ENCODE measurements around the gene TOMM7. TPM values are rescaled to one million over a fixed set of nuclear protein-coding genes. Genes with fewer than 3 reads are reported as not detected.

Gene TOMM7
- total RNA-seq, 2 donors from 2014 or later = 335 to 356 TPM

DNA sequence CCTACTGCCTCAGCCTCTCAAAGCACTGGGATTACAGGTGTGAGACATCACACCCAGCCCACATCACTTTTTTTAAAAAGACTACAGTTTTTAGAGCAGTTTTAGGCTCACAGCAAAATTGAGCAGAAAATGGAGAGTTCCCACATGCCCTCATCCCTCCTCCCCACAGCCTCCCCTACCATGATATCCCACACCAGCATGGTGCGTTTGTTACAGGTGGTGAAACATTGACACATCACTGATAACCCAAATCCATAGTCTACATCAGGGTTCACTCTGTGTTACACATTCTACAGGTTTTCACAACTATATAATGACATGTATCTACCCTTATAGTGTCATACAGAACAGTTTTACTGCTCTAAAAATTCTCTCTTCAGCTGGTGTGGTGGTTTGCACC lies 24.3 kb upstream of the TOMM7 start:
- Histone ChIP-seq H3K27ac (ENCODE audit: low read depth, low read length) (no peak overlapping the region), H3K9ac (ENCODE audit: extremely low read depth, low read length, poor library complexity, severe bottlenecking) (no peak overlapping the region), H3K27me3 (ENCODE audit: control insufficient read depth, insufficient read depth, low read length, poor library complexity, severe bottlenecking) (no peaks in the 10 kb centered on the region), H3K4me1 (ENCODE audit: control insufficient read depth, insufficient read depth, low read length) (no peaks in the 10 kb centered on the region), H3K36me3 (ENCODE audit: control insufficient read depth, insufficient read depth, low read length) (no peaks in the 10 kb centered on the region), H3K4me3 (ENCODE audit: low read length) (no peak overlapping the region), H3K9me3 (ENCODE audit: control insufficient read depth, low read length) (no peaks in the 10 kb centered on the region)
- Mint-ChIP-seq H3K27ac (no peak overlapping the region), H3K27me3 (ENCODE audit: insufficient read depth) (peaks cover 9% of the 10 kb centered on the region), H3K9me3 (peaks cover 3% of the 10 kb centered on the region), H3K36me3 (ENCODE audit: low read depth) (no peaks in the 10 kb centered on the region), H3K4me3 (no peak overlapping the region), H3K4me1 (peaks cover 24% of the 10 kb centered on the region)
- no peak for TF ChIP-seq CTCF (conservative IDR thresholded peaks at IDR 0.05)
- no peak for DNase-seq
- WGBS, 2 experiments (ENCODE audit: insufficient coverage in 1 of 2, insufficient read length in 1 of 2) = 98% methylated on average over 1 of the region's 1 CpG; no CpG with 5 or more reads in 1 of the 2 experiments

GRCh38 chr7:22845221-22845834 lies 22.7 kb upstream of the TOMM7 start:
- Histone ChIP-seq H3K9me3 (ENCODE audit: control insufficient read depth, low read length) (no peaks in the 10 kb centered on the region), H3K4me1 (ENCODE audit: control insufficient read depth, insufficient read depth, low read length) (no peaks in the 10 kb centered on the region), H3K27me3 (ENCODE audit: control insufficient read depth, insufficient read depth, low read length, poor library complexity, severe bottlenecking) (no peaks in the 10 kb centered on the region), H3K36me3 (ENCODE audit: control insufficient read depth, insufficient read depth, low read length) (no peaks in the 10 kb centered on the region), H3K9ac (ENCODE audit: extremely low read depth, low read length, poor library complexity, severe bottlenecking) (no peak overlapping the region), H3K27ac (ENCODE audit: low read depth, low read length) (no peak overlapping the region), H3K4me3 (ENCODE audit: low read length) (no peak overlapping the region)
- no peaks in the 10 kb centered on the region for H3K36me3 Mint-ChIP-seq (ENCODE audit: low read depth)
- no peak overlapping the region for H3K27ac Mint-ChIP-seq
- 97 to 100% methylated on average over 4 of the region's 4 CpGs for WGBS, 2 experiments (ENCODE audit: insufficient coverage in 1 of 2, insufficient read length in 1 of 2)
- no peak for DNase-seq
- peaks cover 9% of the 10 kb centered on the region for H3K27me3 Mint-ChIP-seq (ENCODE audit: insufficient read depth)
- no peak for TF ChIP-seq CTCF (conservative IDR thresholded peaks at IDR 0.05)
- no peak overlapping the region for H3K4me3 Mint-ChIP-seq
- peaks cover 27% of the 10 kb centered on the region for H3K4me1 Mint-ChIP-seq
- H3K9me3 Mint-ChIP-seq = peaks cover 3% of the 10 kb centered on the region

DNA sequence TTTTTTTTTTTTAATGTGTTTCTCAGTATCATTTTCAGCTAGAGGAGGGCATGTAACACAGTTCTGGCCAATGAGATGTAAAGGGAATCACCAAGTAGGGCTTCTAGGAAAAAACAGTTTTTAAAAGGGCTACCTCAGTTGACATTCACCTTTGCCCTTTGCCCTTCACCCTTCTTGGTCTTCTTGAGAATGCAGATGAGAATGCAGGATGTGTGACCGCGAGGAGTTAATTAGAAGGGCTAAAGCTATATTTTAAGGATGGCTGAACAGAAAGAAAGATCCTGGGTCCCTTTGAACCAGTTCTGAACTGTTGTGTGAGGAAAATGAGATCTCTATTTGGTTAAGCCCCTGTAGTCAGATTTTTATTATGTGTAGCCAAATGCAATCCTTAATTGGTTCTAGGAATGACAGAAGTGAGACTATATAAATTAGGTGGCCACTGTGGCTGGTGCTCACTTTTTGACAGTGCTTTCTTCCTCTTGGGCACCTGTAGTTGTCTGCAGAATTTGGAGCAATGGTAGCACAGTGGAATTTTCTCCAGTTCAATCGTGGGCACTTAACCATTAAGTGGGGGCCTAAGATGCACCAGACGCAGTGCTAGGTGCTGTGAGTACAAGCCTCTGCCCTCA lies 21.1 kb upstream of the TOMM7 start:
- 64 to 66% methylated on average over 4 of the region's 4 CpGs for WGBS, 2 experiments (ENCODE audit: insufficient coverage in 1 of 2, insufficient read length in 1 of 2)

More for the DNA sequence above, 21.1 kb upstream of the TOMM7 start:
- Histone ChIP-seq H3K27ac (ENCODE audit: low read depth, low read length) (no peak overlapping the region), H3K36me3 (ENCODE audit: control insufficient read depth, insufficient read depth, low read length) (no peaks in the 10 kb centered on the region), H3K9ac (ENCODE audit: extremely low read depth, low read length, poor library complexity, severe bottlenecking) (no peak overlapping the region), H3K4me1 (ENCODE audit: control insufficient read depth, insufficient read depth, low read length) (no peaks in the 10 kb centered on the region), H3K4me3 (ENCODE audit: low read length) (no peak overlapping the region), H3K27me3 (ENCODE audit: control insufficient read depth, insufficient read depth, low read length, poor library complexity, severe bottlenecking) (no peaks in the 10 kb centered on the region), H3K9me3 (ENCODE audit: control insufficient read depth, low read length) (no peaks in the 10 kb centered on the region)
- Mint-ChIP-seq H3K9me3 (peaks cover 3% of the 10 kb centered on the region), H3K4me3 (no peak overlapping the region), H3K4me1 (peaks cover 27% of the 10 kb centered on the region), H3K27ac (no peak overlapping the region), H3K36me3 (ENCODE audit: low read depth) (no peaks in the 10 kb centered on the region), H3K27me3 (ENCODE audit: insufficient read depth) (peaks cover 9% of the 10 kb centered on the region)
- TF ChIP-seq CTCF (conservative IDR thresholded peaks at IDR 0.05) = no peak
- no peak for DNase-seq
